GM12878 (cell line): ENCODE data around the gene IL4. TPM values are rescaled to one million over a fixed set of nuclear protein-coding genes. Genes with fewer than 3 reads are reported as not detected.

ENCODE experiments used
- ATAC-seq: fragments of 200-7000 bp; cut with Tn5 transposase; 3 replicates; pipeline ENCODE4 v1.9.1; 2020; ENCODE audit warnings: mild to moderate bottlenecking, moderate library complexity
- BruUV-seq: library from RNA; stranded (reverse); fragments of 400-500 nt; replicated peaks from 2 replicates; lab custom pipeline; 2021; lab: Mats Ljungman, UMichigan
- CTCF ChIA-PET: fragments of 300-600 bp; sonication (Branson Sonifier 250); formaldehyde crosslinking; extraction: SDS; loops from one replicate; lab custom pipeline; 2021; ENCODE audit warnings: inconsistent platforms; lab: Yijun Ruan, JAX
- POLR2A ChIA-PET: fragments of 350-600 bp; formaldehyde crosslinking; extraction: SDS; loops from one replicate; lab custom pipeline; 2021; ENCODE audit warnings: inconsistent platforms; lab: Charles Lee
- RAD21 ChIA-PET: fragments of 300-600 bp; sonication (Branson Sonifier 250); formaldehyde crosslinking; loops from one replicate; lab custom pipeline; 2023; ENCODE audit warnings: antibody characterized with exemption; ENCODE audit not compliant: unreplicated experiment; lab: Charles Lee
- SMC1A ChIA-PET: fragments of 300-600 bp; sonication (Branson Sonifier 250); formaldehyde crosslinking; loops from one replicate; lab custom pipeline; 2023; ENCODE audit not compliant: unreplicated experiment, uncharacterized antibody; lab: Charles Lee
- DNase-seq: peaks from one replicate; pipeline ENCODE4 v3.0.0-alpha.2; 2011; ENCODE audit warnings: low read depth, low spot score
- FAIRE-seq: peaks from 3 replicates; lab custom pipeline; 2011; peaks lifted over from hg19 to GRCh38; lab: Jason Lieb, UNC
- H2AFZ ChIP-seq: 2 replicates; pipeline ENCODE4 v1.6.0; 2011; ENCODE audit warnings: low read depth, low read length, control low read depth; ENCODE audit not compliant: control insufficient read depth
- H3K27ac ChIP-seq: 2 replicates; pipeline ENCODE4 v1.5.1; 2011; ENCODE audit warnings: control low read depth; ENCODE audit not compliant: control insufficient read depth, insufficient read depth
- H3K27me3 ChIP-seq, 2 experiments: replicated peaks in 1 of 2; 2 replicates each; pipeline versions ENCODE4 v1.6.0 to v1.6.1; 2011; ENCODE audit warnings: low read length in 1 of 2; ENCODE audit not compliant: control insufficient read depth in 2 of 2, insufficient read depth in 2 of 2
- H3K36me3 ChIP-seq, 2 experiments: 2 replicates each; pipeline ENCODE4 v1.5.1; 2011; ENCODE audit warnings: low read length in 1 of 2; ENCODE audit not compliant: control insufficient read depth in 2 of 2, insufficient read depth in 2 of 2
- H3K4me1 ChIP-seq: 2 replicates; pipeline ENCODE4 v1.6.1; 2011; ENCODE audit warnings: mild to moderate bottlenecking, low read length, moderate library complexity, mixed read lengths; ENCODE audit not compliant: control insufficient read depth, insufficient read depth
- H3K4me2 ChIP-seq: 2 replicates; pipeline ENCODE4 v1.6.0; 2011; ENCODE audit warnings: control low read depth; ENCODE audit not compliant: control insufficient read depth, insufficient read depth
- H3K4me3 ChIP-seq: fragments of 200-600 bp; sonication (generic); 2 replicates; pipeline ENCODE4 v1.5.1; 2016
- H3K79me2 ChIP-seq: 2 replicates; pipeline ENCODE4 v1.6.0; 2011; ENCODE audit warnings: low read length; ENCODE audit not compliant: control insufficient read depth, insufficient read depth
- H3K9ac ChIP-seq: 2 replicates; pipeline ENCODE4 v1.8.0; 2011; ENCODE audit warnings: low read length, control low read depth, mixed read lengths; ENCODE audit not compliant: control insufficient read depth, insufficient read depth
- H3K9me3 ChIP-seq: replicated peaks from 3 replicates; pipeline ENCODE4 v1.5.1; 2011; ENCODE audit warnings: mild to moderate bottlenecking, low read length; ENCODE audit not compliant: control insufficient read depth, insufficient read depth
- H4K20me1 ChIP-seq: 2 replicates; pipeline ENCODE4 v1.6.0; 2011; ENCODE audit not compliant: control insufficient read depth, insufficient read depth
- BCL11A ChIP-seq: IDR thresholded peaks from 2 replicates; pipeline ENCODE4 v1.6.1; 2011; ENCODE audit warnings: low read depth, low read length
- CUX1 ChIP-seq: IDR thresholded peaks from 2 replicates; pipeline ENCODE4 v1.6.1; 2012; ENCODE audit warnings: improper control_type of control experiment, low read depth, low read length; ENCODE audit not compliant: insufficient replicate concordance
- DPF2 ChIP-seq: fragments of 450-650 bp; IDR thresholded peaks from 2 replicates; pipeline ENCODE4 v1.6.1; 2017; ENCODE audit warnings: mild to moderate bottlenecking
- E4F1 ChIP-seq: fragments of 450-650 bp; IDR thresholded peaks from 2 replicates; pipeline ENCODE4 v1.6.1; 2018; ENCODE audit warnings: borderline replicate concordance, mild to moderate bottlenecking; ENCODE audit not compliant: partially characterized antibody
- HDAC2 ChIP-seq: fragments of 200-600 bp; sonication (generic); IDR thresholded peaks from 2 replicates; pipeline ENCODE4 v1.6.1; 2017
- HDGF ChIP-seq: fragments of 450-650 bp; IDR thresholded peaks from 2 replicates; pipeline ENCODE4 v1.6.1; 2016; ENCODE audit warnings: antibody characterized with exemption
- IKZF2 ChIP-seq, 2 experiments: fragments of 450-650 bp; IDR thresholded peaks; 2 replicates each; pipeline ENCODE4 v1.6.1; 2017; ENCODE audit warnings: mild to moderate bottlenecking in 2 of 2, moderate library complexity in 2 of 2
- IRF5 ChIP-seq: fragments of 450-650 bp; IDR thresholded peaks from 2 replicates; pipeline ENCODE4 v1.6.1; 2017; ENCODE audit warnings: borderline replicate concordance
- KDM1A ChIP-seq: fragments of 200-600 bp; sonication (generic); IDR thresholded peaks from 2 replicates; pipeline ENCODE4 v1.6.1; 2016; ENCODE audit warnings: borderline replicate concordance
- POLR2AphosphoS5 ChIP-seq: IDR thresholded peaks from 2 replicates; pipeline ENCODE4 v1.6.1; 2011; ENCODE audit warnings: mild to moderate bottlenecking, low read length, inconsistent platforms
- RCOR1 ChIP-seq: conservative IDR thresholded peaks from 2 replicates; pipeline ENCODE4 v1.6.1; 2012; ENCODE audit warnings: low read depth, low read length, improper control_type of control experiment
- SREBF2 ChIP-seq: IDR thresholded peaks from 2 replicates; pipeline ENCODE4 v1.6.1; 2012; ENCODE audit warnings: mild to moderate bottlenecking, low read length
- TCF7 ChIP-seq: IDR thresholded peaks from 2 replicates; pipeline ENCODE4 v1.6.1; 2014; ENCODE audit warnings: antibody characterized with exemption, borderline replicate concordance
- WRNIP1 ChIP-seq: IDR thresholded peaks from 2 replicates; pipeline ENCODE4 v1.6.1; 2011; ENCODE audit warnings: low read depth, low read length, improper control_type of control experiment, borderline replicate concordance
- WGBS: methylation state at CpG from one replicate; pipeline ENCODE4 v1.1.6; 2016; ENCODE audit warnings: low lambda C conversion rate; ENCODE audit not compliant: insufficient replicate concordance, insufficient coverage; ENCODE audit errors: missing lambda C conversion rate; 5-methylcytosine and 5-hydroxymethylcytosine counted together
- in situ Hi-C: fragments of 300-500 bp; cut with MboI; formaldehyde crosslinking; loops from 9 replicates; pipeline ENCODE4 v1.14.3; 2018; ENCODE audit warnings: mixed read lengths
- intact Hi-C: fragments of 100-400 bp; cut with micrococcal nuclease; formaldehyde crosslinking; loops from one replicate; pipeline ENCODE4 v1.14.2; 2022; ENCODE audit not compliant: unreplicated experiment
- polyA plus RNA-seq, 11 experiments: library from polyadenylated mRNA; depleted of rRNA in 4 of 11; unstranded in 6 of 11; stranded (reverse) in 5 of 11; fragments of >200 nt; fragmentation: Nextera tagmentation in 4 of 11; fragmentation: Illumina TruSeq in 1 of 11; extraction: Ambion mirVana in 4 of 11; extraction: Trizol in 1 of 11; gene quantifications; 1 replicate in 1 of 11; 2 replicates in 10 of 11; pipeline versions ENCODE4 v1.2.1 to v1.2.3, GENCODE V29; 2011 to 2016; ENCODE audit warnings: inconsistent platforms in 2 of 11, missing spikeins in 2 of 11, low read depth in 1 of 11
- total RNA-seq, 4 experiments: library from RNA; depleted of rRNA in 3 of 4; stranded (reverse); fragments of >200 nt in 3 of 4; fragmentation: Illumina TruSeq in 1 of 4; extraction: Trizol in 1 of 4; gene quantifications; 2 replicates each; pipeline versions ENCODE4 v1.2.1 to v1.2.3, GENCODE V29; 2013 to 2021

IL4 gene
- total and polyA plus RNA-seq, 10 of the 15 experiments (the other 5 are each of a cell fraction or from before 2014, with no cell fraction given): 0.20 to 0.80 (median 0.50) TPM; not detected in 7

GRCh38 chr5:132648355-132648754 is 25.4 kb upstream of the IL4 start:
- POLR2A ChIA-PET: interaction anchor here (1.2 kb wide), 1 partner anchor 12 kb away, joined by 6 read pairs; no protein-coding TSS in a partner anchor
- ATAC-seq: no peak

More at GRCh38 chr5:132648355-132648754, 25.4 kb upstream of the IL4 start:
- WGBS: 100% methylated on average over 1 of the region's 1 CpG
- in situ Hi-C loops: no loop called here
- SMC1A ChIA-PET: interaction anchor here (1.1 to 2.6 kb wide), 3 partner anchors 9 to 62 kb away, joined by 3 to 12 read pairs (median 3); no protein-coding TSS in a partner anchor
- intact Hi-C loops: no loop called here
- Histone ChIP-seq H3K4me3 (no peak overlapping the region), H3K27ac (no peak overlapping the region), H3K4me1 (no peaks in the 10 kb centered on the region)
- no peak for TF ChIP-seq SREBF2
- no peak for TF ChIP-seq DPF2
- TF ChIP-seq POLR2AphosphoS5: no peak
- no peak for TF ChIP-seq BCL11A
- TF ChIP-seq IKZF2 (IDR thresholded peaks at IDR 0.05): no peak
- TF ChIP-seq CUX1: no peak
- TF ChIP-seq KDM1A: no peak
- no peak for TF ChIP-seq E4F1
- TF ChIP-seq RCOR1: no peak
- TF ChIP-seq HDAC2: no peak
- no peak for TF ChIP-seq HDGF
- TF ChIP-seq IRF5: no peak
- no peak for TF ChIP-seq TCF7
- no peak for TF ChIP-seq WRNIP1
- TF ChIP-seq, all 136 proteins: peak for 0
- Histone ChIP-seq H2AFZ (no peak overlapping the region), H3K36me3 (peaks cover under 1 to 2% of the 10 kb centered on the region in 2 experiments; a peak in 2 of 4 replicates), H3K9ac (no peak overlapping the region), H3K27me3 (no peaks in the 10 kb centered on the region), H3K9me3 (no peaks in the 10 kb centered on the region; the same call in 1 of the 3 replicates), H3K4me2 (no peak overlapping the region), H4K20me1 (no peaks in the 10 kb centered on the region), H3K79me2 (no peaks in the 10 kb centered on the region)
- FAIRE-seq: no peak
- BruUV-seq: no TSS peak
- no peak for DNase-seq
- RAD21 ChIA-PET: interaction anchor here (1.2 to 1.4 kb wide), 2 partner anchors 13 to 60 kb away, joined by 3 to 5 read pairs; no protein-coding TSS in a partner anchor
- CTCF ChIA-PET: interaction anchor here (0.8 to 1.7 kb wide), 4 partner anchors 15 to 172 kb away, joined by 3 to 7 read pairs (median 5); no protein-coding TSS in a partner anchor
